PC-9 (cell line): Measurements from ENCODE around the gene ARV1.

Experiments
- CTCF ChIP-seq: fragments of 200-600 bp; sonication (generic); conservative IDR thresholded peaks from 2 replicates; pipeline ENCODE4 v1.6.1; 2017; ENCODE audit warnings: mixed run types, antibody characterized with exemption, mild to moderate bottlenecking, moderate library complexity
- EZH2 ChIP-seq: fragments of 200-600 bp; sonication (generic); IDR thresholded peaks from 2 replicates; pipeline ENCODE4 v1.8.0; 2017; ENCODE audit warnings: antibody characterized with exemption, low read depth

GRCh38 chr1:231046730-231047395, 68.0 kb downstream of the ARV1 start:
- TF ChIP-seq CTCF (no peak), EZH2 (no peak)
